GM10248 (cell line): Measurements from ENCODE around the gene KIDINS220.

Experiments used
- CTCF ChIA-PET: fragments of 300-600 bp; sonication (Branson Sonifier 250); formaldehyde crosslinking; extraction: SDS; loops from one replicate; lab custom pipeline; 2021; ENCODE audit warnings: antibody characterized with exemption; lab: Yijun Ruan, JAX
- POLR2A ChIA-PET: fragments of 350-650 bp; sonication (Branson Sonifier 250); formaldehyde crosslinking; extraction: SDS; loops from one replicate; lab custom pipeline; 2020; ENCODE audit warnings: antibody characterized with exemption; lab: Yijun Ruan, JAX
- DNase-seq: peaks from one replicate; pipeline ENCODE4 v3.0.0; 2012; ENCODE audit errors: extremely low spot score
- CTCF ChIP-seq: IDR thresholded peaks from 2 replicates; pipeline ENCODE4 v1.5.1; 2012; ENCODE audit warnings: mild to moderate bottlenecking, low read depth; ENCODE audit errors: extremely low read depth, missing control alignments, control extremely low read depth

The KIDINS220 gene

GRCh38 chr2:8786463-8786862, 51.0 kb downstream of the KIDINS220 start:
- CTCF ChIA-PET: no interaction called here
- DNase-seq: no peak
- TF ChIP-seq CTCF: no peak
- POLR2A ChIA-PET: no interaction called here

- no peak for DNase-seq
- ChIA-PET POLR2A (no interaction called here), CTCF (interaction anchor here (1.0 kb wide), 1 partner anchor 16 kb away, joined by 4 read pairs; no protein-coding TSS in a partner anchor)
- TF ChIP-seq CTCF: no peak
These were observed 57.4 kb downstream of the KIDINS220 start for GRCh38 chr2:8779795-8780671.

GRCh38 chr2:8774371-8774770, 63.0 kb downstream of the KIDINS220 start:
- CTCF ChIA-PET: no interaction called here

GRCh38 chr2:8767324-8767723, 70.1 kb downstream of the KIDINS220 start:
- no peak for DNase-seq
- CTCF ChIA-PET: no interaction called here
- POLR2A ChIA-PET: no interaction called here

More at GRCh38 chr2:8774371-8774770, 63.0 kb downstream of the KIDINS220 start:
- no peak for TF ChIP-seq CTCF
- no peak for DNase-seq
- POLR2A ChIA-PET: no interaction called here

GRCh38 chr2:8761529-8762164, 75.8 kb downstream of the KIDINS220 start:
- TF ChIP-seq CTCF: peak; percentile 44
- ChIA-PET CTCF (interaction anchor here (1.0 to 2.8 kb wide), 5 partner anchors 13 to 1335 kb away, joined by 3 to 8 read pairs (median 3); no protein-coding TSS in a partner anchor), POLR2A (no interaction called here)
- DNase-seq: peak; percentile 45

More at GRCh38 chr2:8767324-8767723, 70.1 kb downstream of the KIDINS220 start:
- TF ChIP-seq CTCF: no peak

GRCh38 chr2:8756716-8757115, 80.7 kb downstream of the KIDINS220 start:
- TF ChIP-seq CTCF: no peak
- ChIA-PET CTCF (interaction anchor here (1.7 kb wide), 1 partner anchor 40 kb away, joined by 4 read pairs; no protein-coding TSS in a partner anchor), POLR2A (no interaction called here)
- no peak for DNase-seq
